Neural progenitor cell (in vitro differentiated cells): ENCODE data around the gene TXNDC5.

ENCODE experiments used
- CTCF ChIP-seq: fragments of 200-600 bp; sonication (generic); IDR thresholded peaks from 2 replicates; pipeline ENCODE4 v1.5.1; 2017; ENCODE audit warnings: antibody characterized with exemption, mild to moderate bottlenecking
- EZH2 ChIP-seq: fragments of 200-600 bp; sonication (generic); IDR thresholded peaks from 2 replicates; pipeline ENCODE4 v1.6.1; 2017; ENCODE audit warnings: antibody characterized with exemption, mild to moderate bottlenecking, moderate library complexity
- EZH2phosphoT487 ChIP-seq: fragments of 200-600 bp; sonication (generic); IDR thresholded peaks from 2 replicates; pipeline ENCODE4 v1.6.1; 2017; ENCODE audit warnings: antibody characterized with exemption

- TF ChIP-seq CTCF (no peak), EZH2 (no peak), EZH2phosphoT487 (no peak)
These were observed 23.2 kb downstream of the TXNDC5 start for GRCh38 chr6:7887278-7887991.
